MM.1S (cell line): ENCODE measurements around the gene TTLL10.

ENCODE experiments used
- DNase-seq: peaks from one replicate; pipeline ENCODE4 v3.0.0-alpha.2; 2015
- H2AFZ ChIP-seq: fragments of 300-600 bp; sonication (generic); 2 replicates; pipeline ENCODE4 v1.6.0; 2016; ENCODE audit warnings: antibody characterized with exemption, low read length
- H3F3A ChIP-seq: fragments of 300-600 bp; sonication (generic); 2 replicates; pipeline ENCODE4 v1.6.1; 2016; ENCODE audit warnings: mild to moderate bottlenecking, antibody characterized with exemption, low read length, moderate library complexity, mixed read lengths; ENCODE audit not compliant: insufficient read depth
- H3K27ac ChIP-seq: fragments of 300-600 bp; sonication (generic); 2 replicates; pipeline ENCODE4 v1.5.1; 2016; ENCODE audit warnings: mild to moderate bottlenecking, low read length
- H3K27me3 ChIP-seq: fragments of 300-600 bp; sonication (generic); replicated peaks from 2 replicates; pipeline ENCODE4 v1.6.0; 2016; ENCODE audit warnings: low read length; ENCODE audit not compliant: insufficient read depth
- H3K36me3 ChIP-seq: fragments of 300-600 bp; sonication (generic); replicated peaks from 2 replicates; pipeline ENCODE4 v1.6.1; 2016; ENCODE audit warnings: mild to moderate bottlenecking, low read length, mixed read lengths; ENCODE audit not compliant: insufficient read depth
- H3K4me1 ChIP-seq: fragments of 300-600 bp; sonication (generic); 2 replicates; pipeline ENCODE4 v1.6.1; 2016; ENCODE audit warnings: low read length, mixed read lengths
- H3K4me2 ChIP-seq: fragments of 300-600 bp; sonication (generic); 2 replicates; pipeline ENCODE4 v1.6.0; 2016; ENCODE audit warnings: low read depth, low read length
- H3K4me3 ChIP-seq: fragments of 300-600 bp; sonication (generic); 2 replicates; pipeline ENCODE4 v1.5.1; 2016; ENCODE audit warnings: low read length, mixed read lengths
- H3K79me2 ChIP-seq: fragments of 300-600 bp; sonication (generic); 2 replicates; pipeline ENCODE4 v1.6.1; 2016; ENCODE audit warnings: mixed run types, low read length, mixed read lengths
- H3K9ac ChIP-seq: fragments of 300-600 bp; sonication (generic); 2 replicates; pipeline ENCODE4 v1.6.1; 2016; ENCODE audit warnings: low read length, mixed read lengths
- H3K9me2 ChIP-seq: fragments of 300-600 bp; sonication (generic); replicated peaks from 2 replicates; pipeline ENCODE4 v1.6.1; 2016; ENCODE audit warnings: mild to moderate bottlenecking, low read length, mixed read lengths; ENCODE audit not compliant: insufficient read depth
- H3K9me3 ChIP-seq: fragments of 300-600 bp; sonication (generic); replicated peaks from 2 replicates; pipeline ENCODE4 v1.6.1; 2016; ENCODE audit warnings: mild to moderate bottlenecking, low read length, mixed read lengths; ENCODE audit not compliant: insufficient read depth
- H4K20me1 ChIP-seq: fragments of 300-600 bp; sonication (generic); 2 replicates; pipeline ENCODE4 v1.6.1; 2016; ENCODE audit warnings: mild to moderate bottlenecking, low read length, moderate library complexity, mixed read lengths; ENCODE audit not compliant: insufficient read depth
- EZH2 ChIP-seq: fragments of 300-600 bp; sonication (generic); optimal IDR thresholded peaks from 2 replicates; pipeline ENCODE3; 2017; ENCODE audit warnings: low read depth, mild to moderate bottlenecking, antibody characterized with exemption, low read length, mixed read lengths
- EZH2phosphoT487 ChIP-seq: fragments of 300-600 bp; sonication (generic); IDR thresholded peaks from 2 replicates; pipeline ENCODE4 v1.6.1; 2018; ENCODE audit warnings: antibody characterized with exemption, low read length
- TF ChIP-seq, protein P1 (sequence below): fragments of 300-600 bp; sonication (generic); IDR thresholded peaks from 2 replicates; pipeline ENCODE4 v1.5.1; 2016; ENCODE audit warnings: antibody characterized with exemption, low read length, mixed read lengths

The TTLL10 gene

DNA sequence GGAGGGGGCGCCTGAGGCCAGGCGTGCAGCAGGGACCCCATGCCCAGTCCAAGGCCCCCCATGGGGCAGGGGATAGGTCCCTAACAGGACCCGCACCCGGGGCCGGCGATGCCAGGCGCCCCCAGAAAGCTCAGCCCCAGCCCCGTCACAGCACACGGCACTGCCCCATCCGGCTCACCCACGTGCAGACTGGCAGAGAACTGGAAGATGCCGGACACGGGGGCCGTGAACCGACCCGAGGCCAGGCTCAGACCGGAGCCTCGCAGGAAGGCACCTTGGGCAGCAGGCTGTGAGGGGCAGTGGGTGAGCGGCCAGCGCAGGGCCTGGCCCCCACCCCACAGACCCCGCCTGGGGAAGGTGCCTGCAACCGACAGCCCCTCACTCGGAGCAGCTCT lies 69.6 kb downstream of the TTLL10 start:
- H3K9me3 ChIP-seq, result no peaks in the 10 kb centered on the region
- peaks cover 63% of the 10 kb centered on the region for H3K27me3 ChIP-seq
- no peak overlapping the region for H3K9ac ChIP-seq
- H2AFZ ChIP-seq, result no peak overlapping the region
- no peaks in the 10 kb centered on the region for H4K20me1 ChIP-seq
- DNase-seq, result no peak
- no peaks in the 10 kb centered on the region for H3K79me2 ChIP-seq
- no peaks in the 10 kb centered on the region for H3K4me1 ChIP-seq
- no peaks in the 10 kb centered on the region for H3F3A ChIP-seq
- TF ChIP-seq, protein P1, sequence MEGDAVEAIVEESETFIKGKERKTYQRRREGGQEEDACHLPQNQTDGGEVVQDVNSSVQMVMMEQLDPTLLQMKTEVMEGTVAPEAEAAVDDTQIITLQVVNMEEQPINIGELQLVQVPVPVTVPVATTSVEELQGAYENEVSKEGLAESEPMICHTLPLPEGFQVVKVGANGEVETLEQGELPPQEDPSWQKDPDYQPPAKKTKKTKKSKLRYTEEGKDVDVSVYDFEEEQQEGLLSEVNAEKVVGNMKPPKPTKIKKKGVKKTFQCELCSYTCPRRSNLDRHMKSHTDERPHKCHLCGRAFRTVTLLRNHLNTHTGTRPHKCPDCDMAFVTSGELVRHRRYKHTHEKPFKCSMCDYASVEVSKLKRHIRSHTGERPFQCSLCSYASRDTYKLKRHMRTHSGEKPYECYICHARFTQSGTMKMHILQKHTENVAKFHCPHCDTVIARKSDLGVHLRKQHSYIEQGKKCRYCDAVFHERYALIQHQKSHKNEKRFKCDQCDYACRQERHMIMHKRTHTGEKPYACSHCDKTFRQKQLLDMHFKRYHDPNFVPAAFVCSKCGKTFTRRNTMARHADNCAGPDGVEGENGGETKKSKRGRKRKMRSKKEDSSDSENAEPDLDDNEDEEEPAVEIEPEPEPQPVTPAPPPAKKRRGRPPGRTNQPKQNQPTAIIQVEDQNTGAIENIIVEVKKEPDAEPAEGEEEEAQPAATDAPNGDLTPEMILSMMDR, result no peak
- TF ChIP-seq EZH2 (no peak), EZH2phosphoT487 (no peak)
- H3K9me2 ChIP-seq, result no peaks in the 10 kb centered on the region
- no peak overlapping the region for H3K4me2 ChIP-seq
- H3K27ac ChIP-seq, result no peak overlapping the region
- H3K4me3 ChIP-seq, result no peak overlapping the region
- no peaks in the 10 kb centered on the region for H3K36me3 ChIP-seq

DNA sequence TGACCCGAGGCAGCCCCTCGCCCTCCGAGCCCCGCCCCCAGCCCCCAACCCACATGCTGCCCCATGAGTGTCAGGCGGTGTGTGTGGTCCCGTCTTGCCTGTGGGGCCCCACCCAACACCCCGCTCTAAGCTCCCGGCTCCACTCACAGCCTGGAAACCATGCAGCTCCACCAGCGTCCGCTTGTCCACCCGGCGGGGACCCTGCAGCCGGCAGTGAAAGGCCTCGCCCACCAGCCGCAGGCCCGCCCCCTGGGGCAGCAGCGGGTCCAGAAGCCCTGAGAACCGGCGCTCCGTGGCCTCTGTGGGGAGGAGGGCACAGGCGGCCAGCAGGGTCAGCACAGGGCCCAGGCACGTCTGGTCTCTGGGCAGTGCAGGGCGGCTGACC lies 70.1 kb downstream of the TTLL10 start:
- no peaks in the 10 kb centered on the region for H3F3A ChIP-seq
- TF ChIP-seq EZH2phosphoT487 (no peak), EZH2 (no peak)
- TF ChIP-seq, protein P1, result no peak
- H3K27ac ChIP-seq, result no peak overlapping the region
- H3K36me3 ChIP-seq, result no peaks in the 10 kb centered on the region
- no peaks in the 10 kb centered on the region for H3K4me1 ChIP-seq
- H4K20me1 ChIP-seq, result no peaks in the 10 kb centered on the region
- no peak overlapping the region for H3K4me3 ChIP-seq
- no peak overlapping the region for H3K4me2 ChIP-seq
- no peaks in the 10 kb centered on the region for H3K79me2 ChIP-seq
- no peaks in the 10 kb centered on the region for H3K9me3 ChIP-seq
- H2AFZ ChIP-seq, result no peak overlapping the region
- no peak for DNase-seq
- peaks cover 57% of the 10 kb centered on the region for H3K27me3 ChIP-seq
- H3K9me2 ChIP-seq, result no peaks in the 10 kb centered on the region
- no peak overlapping the region for H3K9ac ChIP-seq

DNA sequence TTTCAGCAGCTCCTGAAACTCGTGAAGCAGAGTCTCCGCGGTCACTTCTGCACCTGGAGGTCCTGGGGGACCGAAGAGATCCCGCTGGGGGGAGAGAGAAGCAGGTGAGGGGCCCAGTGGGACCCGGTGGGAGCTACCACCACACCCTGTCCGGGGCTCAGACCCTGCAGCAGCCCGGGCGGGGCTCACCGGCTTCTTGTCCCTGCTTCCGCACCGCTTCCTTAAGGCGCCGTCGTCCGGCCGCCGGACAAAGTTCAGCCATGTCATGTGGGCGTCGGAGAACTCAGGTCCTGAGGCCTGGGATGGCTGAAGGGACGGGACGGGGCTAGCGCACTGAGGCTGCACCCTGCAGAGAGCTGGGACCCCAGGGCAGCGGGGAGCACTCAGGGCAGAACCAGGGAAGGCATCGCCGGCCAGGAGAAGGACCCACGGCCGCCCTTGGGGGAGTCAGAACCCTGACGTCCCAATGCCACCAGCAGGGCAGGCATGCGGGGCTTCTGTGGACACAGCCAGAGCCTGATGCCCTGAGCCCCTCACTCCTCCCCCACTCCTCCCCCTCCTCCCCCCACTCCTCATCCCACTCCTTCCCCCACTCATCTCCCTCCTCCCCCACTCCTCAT lies 70.6 kb downstream of the TTLL10 start:
- no peak overlapping the region for H3K9ac ChIP-seq
- no peak overlapping the region for H3K27ac ChIP-seq
- H2AFZ ChIP-seq, result no peak overlapping the region
- no peaks in the 10 kb centered on the region for H3K9me2 ChIP-seq
- H3K4me1 ChIP-seq, result no peaks in the 10 kb centered on the region
- no peaks in the 10 kb centered on the region for H3K36me3 ChIP-seq
- no peaks in the 10 kb centered on the region for H3K79me2 ChIP-seq
- H3K4me3 ChIP-seq, result no peak overlapping the region
- H3K4me2 ChIP-seq, result no peak overlapping the region
- H3K9me3 ChIP-seq, result no peaks in the 10 kb centered on the region
- H3F3A ChIP-seq, result no peaks in the 10 kb centered on the region
- DNase-seq, result no peak
- H3K27me3 ChIP-seq, result peaks cover 52% of the 10 kb centered on the region
- TF ChIP-seq EZH2phosphoT487, result no peak
- TF ChIP-seq, protein P1, result no peak
- no peak for TF ChIP-seq EZH2
- H4K20me1 ChIP-seq, result no peaks in the 10 kb centered on the region
